ENCODE results near the gene SLF2. TPM values are rescaled to one million over a fixed set of nuclear protein-coding genes. Genes with fewer than 3 reads are reported as not detected.

Gene SLF2
- total RNA-seq, 1 experiment from 2014 or later: 43.0 TPM

- no peak overlapping the region for H3K4me3 ChIP-seq (replicated peaks in 1 of 2; ENCODE audit: low read depth in 1 of 2, low read length in 2 of 2)
- ChIA-PET RAD21 (ENCODE audit: low non-redundant PET in 1 of 2, low total read pairs in 2 of 2, uncharacterized antibody in 2 of 2, unreplicated experiment in 2 of 2) (no interaction called here), POLR2A (no interaction called here), CTCF (no interaction called here)
- ATAC-seq: no peak
- no peak for DNase-seq (ENCODE audit: low read depth, low spot score)
- TF ChIP-seq EGR1 (IDR thresholded peaks at IDR 0.05; ENCODE audit: low read depth) (no peak), RAD21 (IDR thresholded peaks at IDR 0.05; ENCODE audit: low read depth) (no peak), SP1 (IDR thresholded peaks at IDR 0.05; ENCODE audit: low read depth) (no peak)
- H3K4me1 ChIP-seq (ENCODE audit: control insufficient read depth in 1 of 2, insufficient read depth in 2 of 2, low read length in 2 of 2): peaks cover 7 to 9% of the 10 kb centered on the region in 2 experiments; a peak in 3 of 4 replicates
- no peaks in the 10 kb centered on the region for H3K27me3 ChIP-seq (ENCODE audit: insufficient read depth, low read length)
- no peak overlapping the region for H3K4me2 ChIP-seq (ENCODE audit: low read length)
- no peaks in the 10 kb centered on the region for H3K9me3 ChIP-seq (ENCODE audit: control insufficient read depth in 1 of 2, insufficient read depth in 1 of 2, low read depth in 1 of 2, low read length in 2 of 2)
- H3K9me2 ChIP-seq (ENCODE audit: insufficient read depth): no peaks in the 10 kb centered on the region
- no peaks in the 10 kb centered on the region for H4K20me1 ChIP-seq (ENCODE audit: insufficient read depth)
- no peak overlapping the region for H3K27ac ChIP-seq (ENCODE audit: low read depth, low read length)
- H3K79me2 ChIP-seq (ENCODE audit: insufficient read depth, low read length): no peaks in the 10 kb centered on the region
- no peaks in the 10 kb centered on the region for H3K36me3 ChIP-seq (ENCODE audit: control insufficient read depth in 1 of 2, insufficient read depth in 2 of 2, low read length in 2 of 2)
- no TSS peak for BruUV-seq (replicated peaks)
- intact Hi-C loops (cut with micrococcal nuclease): no loop called here
- H2AFZ ChIP-seq (ENCODE audit: low read depth, low read length, poor library complexity, severe bottlenecking): no peak overlapping the region
- no peak overlapping the region for H3K9ac ChIP-seq (ENCODE audit: low read length)
Observed at GRCh38 chr10:100907773-100908363, 4.9 kb upstream of the SLF2 start.

GRCh38 chr10:100908378-100908777 lies 4.4 kb upstream of the SLF2 start:
- Histone ChIP-seq H3K79me2 (ENCODE audit: insufficient read depth, low read length) (peaks cover 4% of the 10 kb centered on the region), H3K9ac (ENCODE audit: low read length) (no peak overlapping the region), H3K27me3 (ENCODE audit: insufficient read depth, low read length) (no peaks in the 10 kb centered on the region), H3K9me3 (ENCODE audit: control insufficient read depth in 1 of 2, insufficient read depth in 1 of 2, low read depth in 1 of 2, low read length in 2 of 2) (no peaks in the 10 kb centered on the region), H3K4me1 (ENCODE audit: control insufficient read depth in 1 of 2, insufficient read depth in 2 of 2, low read length in 2 of 2) (peaks cover 7 to 9% of the 10 kb centered on the region in 2 experiments; a peak in 3 of 4 replicates), H3K4me3 (replicated peaks in 1 of 2; ENCODE audit: low read depth in 1 of 2, low read length in 2 of 2) (no peak overlapping the region), H2AFZ (ENCODE audit: low read depth, low read length, poor library complexity, severe bottlenecking) (no peak overlapping the region), H4K20me1 (ENCODE audit: insufficient read depth) (peaks cover under 1% of the 10 kb centered on the region; the same call in 1 of the 2 replicates), H3K27ac (ENCODE audit: low read depth, low read length) (no peak overlapping the region), H3K9me2 (ENCODE audit: insufficient read depth) (no peaks in the 10 kb centered on the region), H3K4me2 (ENCODE audit: low read length) (no peak overlapping the region), H3K36me3 (ENCODE audit: control insufficient read depth in 1 of 2, insufficient read depth in 2 of 2, low read length in 2 of 2) (no peaks in the 10 kb centered on the region)
- ChIA-PET CTCF (no interaction called here), RAD21 (ENCODE audit: low non-redundant PET in 1 of 2, low total read pairs in 2 of 2, uncharacterized antibody in 2 of 2, unreplicated experiment in 2 of 2) (no interaction called here), POLR2A (no interaction called here)
- TF ChIP-seq YY1 (IDR thresholded peaks at IDR 0.05; ENCODE audit: extremely low read depth, insufficient replicate concordance, low read depth, low read length): no peak
- TF ChIP-seq ZFX (IDR thresholded peaks at IDR 0.05): no peak
- TF ChIP-seq ATF3 (IDR thresholded peaks at IDR 0.05): no peak
- TF ChIP-seq MAX (IDR thresholded peaks at IDR 0.05): no peak
- no peak for TF ChIP-seq CTCF (IDR thresholded peaks at IDR 0.05 in 2 of 3, conservative IDR thresholded peaks at IDR 0.05 in 1 of 3; ENCODE audit: borderline replicate concordance in 1 of 3, insufficient read depth in 1 of 3, low read depth in 2 of 3, low read length in 2 of 3)
- no peak for TF ChIP-seq EZH2 (IDR thresholded peaks at IDR 0.05)
- no TSS peak for BruUV-seq (replicated peaks)
- intact Hi-C loops (cut with micrococcal nuclease): no loop called here
- ATAC-seq: no peak
- no peak for DNase-seq (ENCODE audit: low read depth, low spot score)

All from HCT116 (cell line).